WI38 (cell line): Measurements from ENCODE around the gene SYCN.

Source experiments
- H3K4me3 ChIP-seq: 2 replicates; pipeline ENCODE4 v1.5.1; 2011; ENCODE audit warnings: low read depth, mild to moderate bottlenecking, control low read depth, low read length
- TF ChIP-seq, protein P1 (sequence below): IDR thresholded peaks from 2 replicates; pipeline ENCODE4 v1.5.1; 2012; ENCODE audit warnings: low read depth, mild to moderate bottlenecking, control low read depth, low read length

SYCN gene

DNA sequence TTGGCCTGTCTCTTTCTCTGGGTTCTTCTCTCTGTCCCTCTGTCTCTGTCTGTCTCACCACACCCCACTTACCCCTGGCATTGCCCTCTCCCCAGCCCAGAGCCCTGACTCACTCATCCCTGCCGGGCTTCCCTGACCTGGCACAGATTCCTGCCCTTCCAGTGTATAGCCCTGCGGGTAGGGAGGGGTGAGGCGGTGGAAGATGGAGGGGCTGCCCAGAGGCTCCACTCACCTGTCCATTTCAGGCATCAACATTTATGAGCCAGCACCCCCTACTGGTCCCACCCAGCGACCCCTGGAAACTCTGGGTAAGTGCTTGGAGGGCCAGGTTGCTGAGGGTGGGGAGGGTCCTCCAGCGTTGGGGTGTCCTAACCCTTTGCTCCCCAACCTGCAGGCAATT is 6.3 kb downstream of the SYCN start:
- no peak overlapping the region for H3K4me3 ChIP-seq
- TF ChIP-seq, protein P1, sequence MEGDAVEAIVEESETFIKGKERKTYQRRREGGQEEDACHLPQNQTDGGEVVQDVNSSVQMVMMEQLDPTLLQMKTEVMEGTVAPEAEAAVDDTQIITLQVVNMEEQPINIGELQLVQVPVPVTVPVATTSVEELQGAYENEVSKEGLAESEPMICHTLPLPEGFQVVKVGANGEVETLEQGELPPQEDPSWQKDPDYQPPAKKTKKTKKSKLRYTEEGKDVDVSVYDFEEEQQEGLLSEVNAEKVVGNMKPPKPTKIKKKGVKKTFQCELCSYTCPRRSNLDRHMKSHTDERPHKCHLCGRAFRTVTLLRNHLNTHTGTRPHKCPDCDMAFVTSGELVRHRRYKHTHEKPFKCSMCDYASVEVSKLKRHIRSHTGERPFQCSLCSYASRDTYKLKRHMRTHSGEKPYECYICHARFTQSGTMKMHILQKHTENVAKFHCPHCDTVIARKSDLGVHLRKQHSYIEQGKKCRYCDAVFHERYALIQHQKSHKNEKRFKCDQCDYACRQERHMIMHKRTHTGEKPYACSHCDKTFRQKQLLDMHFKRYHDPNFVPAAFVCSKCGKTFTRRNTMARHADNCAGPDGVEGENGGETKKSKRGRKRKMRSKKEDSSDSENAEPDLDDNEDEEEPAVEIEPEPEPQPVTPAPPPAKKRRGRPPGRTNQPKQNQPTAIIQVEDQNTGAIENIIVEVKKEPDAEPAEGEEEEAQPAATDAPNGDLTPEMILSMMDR, result no peak

DNA sequence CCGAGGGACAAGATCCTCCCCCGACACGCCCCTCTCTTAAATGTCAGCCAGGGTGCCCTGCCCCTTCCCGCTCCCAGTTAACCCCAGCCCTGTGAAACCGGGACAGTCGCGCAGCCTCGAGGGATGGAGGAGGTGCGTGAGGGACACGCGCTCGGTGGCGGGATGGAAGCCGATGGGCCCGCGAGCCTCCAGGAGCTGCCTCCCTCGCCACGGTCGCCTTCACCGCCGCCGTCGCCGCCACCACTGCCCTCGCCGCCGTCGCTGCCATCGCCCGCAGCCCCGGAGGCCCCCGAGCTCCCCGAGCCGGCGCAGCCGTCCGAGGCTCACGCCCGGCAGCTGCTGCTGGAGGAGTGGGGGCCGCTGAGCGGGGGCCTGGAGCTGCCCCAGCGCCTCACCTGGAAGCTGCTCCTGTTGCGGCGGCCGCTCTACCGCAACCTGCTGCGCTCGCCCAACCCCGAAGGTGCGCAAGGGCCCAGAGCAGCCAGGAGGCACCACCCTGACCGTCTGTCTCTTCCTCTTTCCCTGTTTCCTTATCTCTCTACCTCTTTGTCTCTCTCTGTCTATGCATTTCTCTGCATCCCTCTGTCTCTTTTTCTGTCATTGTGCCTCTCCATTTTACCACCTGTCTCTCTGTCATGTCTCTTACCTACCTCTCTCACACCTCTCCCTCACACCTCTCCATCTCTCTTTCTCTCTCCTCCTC is 7.1 kb downstream of the SYCN start, which contains the start of gene NCCRP1:
Gene NCCRP1, plus strand, starts transcription at position 105 of the 703 bp plus-strand sequence. Its CDS starts 19 bp downstream, at position 124.
- TF ChIP-seq, protein P1, result no peak
- H3K4me3 ChIP-seq, result no peak within 1 kb of the TSS

DNA sequence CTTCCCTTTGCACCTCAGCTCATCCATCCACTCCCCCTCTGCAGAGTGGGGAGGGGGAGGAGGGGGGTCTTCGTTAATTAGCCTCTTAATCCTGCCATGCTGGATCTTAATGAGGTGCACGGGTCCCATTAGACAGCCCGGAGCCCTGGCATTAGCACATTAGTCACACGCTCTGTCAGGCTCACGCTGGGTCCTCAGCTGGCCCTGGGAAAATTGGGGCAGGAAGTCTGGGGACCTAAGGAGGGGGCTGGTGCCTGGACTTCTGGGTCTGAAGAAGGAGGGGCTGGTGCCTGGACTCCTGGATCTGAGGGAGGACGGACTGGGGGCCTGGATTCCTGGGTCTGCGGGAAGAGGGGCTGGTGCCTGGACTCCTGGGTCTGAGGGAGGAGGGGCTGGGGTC is 7.7 kb downstream of the SYCN start:
- TF ChIP-seq, protein P1, result no peak
- H3K4me3 ChIP-seq, result no peak overlapping the region

DNA sequence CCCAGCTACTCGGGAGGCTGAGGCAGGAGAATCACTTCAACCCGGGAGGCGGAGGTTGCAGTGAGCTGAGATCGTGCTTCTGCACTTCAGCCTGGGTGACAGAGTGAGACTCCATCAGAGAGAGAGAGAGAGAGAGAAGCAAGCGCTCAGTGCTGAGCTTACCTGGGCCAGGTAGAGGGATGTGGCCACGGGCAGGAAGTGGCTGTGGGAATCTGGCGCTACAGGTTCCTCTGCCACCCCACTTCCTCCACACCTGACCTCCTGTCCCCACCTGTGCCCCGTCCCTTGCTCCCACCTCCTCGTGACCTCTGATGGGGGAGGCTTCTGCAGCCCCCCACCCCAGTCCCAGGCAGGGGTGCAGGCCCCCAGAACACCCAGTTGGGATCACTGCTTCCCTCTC is 8.3 kb downstream of the SYCN start:
- TF ChIP-seq, protein P1, result no peak
- H3K4me3 ChIP-seq, result no peak overlapping the region

DNA sequence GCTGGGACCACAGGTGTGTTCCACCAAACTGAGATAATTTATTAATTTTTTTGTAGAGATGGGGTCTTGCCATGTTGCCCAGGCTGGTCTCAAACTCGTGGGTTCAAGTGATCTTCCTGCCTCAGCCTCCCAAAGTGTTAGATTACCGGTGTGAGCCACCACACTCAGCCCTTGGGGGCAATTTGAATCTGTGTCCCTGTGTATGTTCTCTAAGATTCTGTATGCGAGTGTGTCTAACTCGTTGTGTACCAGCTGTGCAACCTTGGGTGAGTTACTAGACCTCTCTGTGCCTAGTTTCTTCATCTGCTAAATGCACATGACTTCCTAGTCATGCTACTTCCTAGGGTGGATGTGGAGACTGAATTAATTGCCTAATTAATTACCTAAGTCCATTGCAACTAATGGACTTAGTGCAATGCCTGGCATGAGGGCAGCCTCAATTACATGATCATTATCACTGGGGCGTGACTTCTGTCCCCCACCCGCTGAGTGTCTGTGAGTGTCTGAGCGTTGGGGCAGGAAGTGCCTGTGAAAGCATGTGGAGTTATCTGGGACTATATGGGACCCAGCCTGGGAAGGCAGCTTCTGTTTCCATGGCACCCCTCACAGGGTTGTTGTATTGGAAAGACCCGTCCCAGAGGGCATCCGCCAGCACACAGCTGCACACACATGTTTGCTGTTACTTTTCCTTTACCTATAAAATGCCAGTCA is 9.1 kb downstream of the SYCN start:
- no peak overlapping the region for H3K4me3 ChIP-seq
- TF ChIP-seq, protein P1, result no peak

DNA sequence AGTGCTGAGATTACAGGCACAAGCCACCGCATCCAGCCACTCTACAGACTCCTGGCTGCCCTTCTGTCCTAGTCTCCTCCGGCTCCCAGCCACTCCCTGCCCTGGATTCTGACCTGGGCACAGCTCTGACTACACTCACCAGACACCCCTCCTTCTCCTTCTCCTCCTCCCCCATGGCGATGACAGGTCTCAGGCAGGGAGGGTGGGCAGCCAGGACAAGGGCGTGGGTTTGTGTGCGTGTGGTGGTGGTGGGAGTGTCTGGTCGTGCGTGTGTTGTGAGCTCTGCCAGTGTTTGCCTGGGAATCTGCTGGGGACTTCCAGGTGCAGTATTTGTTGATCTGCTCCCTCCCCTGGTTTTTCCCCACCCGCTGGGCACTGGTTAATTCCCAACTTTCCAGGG is 10.3 kb downstream of the SYCN start:
- H3K4me3 ChIP-seq, result no peak overlapping the region
- TF ChIP-seq, protein P1, result no peak

DNA sequence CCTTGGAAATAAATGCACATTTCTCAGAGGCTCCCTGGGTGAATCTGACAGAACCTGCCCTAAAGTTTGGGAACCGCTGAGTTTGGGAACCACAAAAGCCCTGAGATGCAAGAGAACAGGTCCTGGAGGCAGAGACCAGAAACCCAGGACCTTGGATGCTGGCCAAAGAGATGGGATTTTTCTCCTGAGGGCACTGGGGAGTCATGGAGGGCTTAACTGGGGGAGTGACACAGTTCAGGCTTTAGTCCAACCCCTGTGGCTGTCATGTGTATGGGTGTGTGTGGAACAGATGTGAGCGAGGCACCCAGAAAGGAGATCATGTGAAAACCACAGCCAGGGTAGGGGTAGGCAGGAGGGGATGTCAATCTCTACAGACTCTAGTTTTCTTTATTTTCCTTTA is 11.2 kb downstream of the SYCN start:
- no peak overlapping the region for H3K4me3 ChIP-seq
- TF ChIP-seq, protein P1, result no peak
